ENCODE measurements around the gene CASS4.
A peak's percentile ranks its signal among the peaks of the same experiment; 100 is the strongest.

CASS4 gene

DNA sequence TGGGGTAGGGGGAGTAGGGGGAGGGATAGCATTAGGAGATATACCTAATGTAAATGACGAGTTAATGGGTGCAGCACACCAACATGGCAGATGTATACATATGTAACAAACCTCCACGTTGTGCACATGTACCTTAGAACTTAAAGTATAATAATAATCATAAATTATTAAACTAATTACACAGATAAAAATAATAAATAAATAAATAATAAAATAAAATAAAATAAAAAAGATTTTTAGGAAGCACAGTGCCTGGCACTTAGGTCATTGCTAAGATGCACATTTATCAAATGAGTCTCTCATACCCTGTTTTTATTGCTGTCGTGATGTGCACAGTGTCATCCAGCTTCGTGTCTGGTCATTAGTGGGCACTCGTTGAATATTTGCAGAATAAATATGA is 37.4 kb downstream of the CASS4 start:
- no peak for DNase-seq

DNA sequence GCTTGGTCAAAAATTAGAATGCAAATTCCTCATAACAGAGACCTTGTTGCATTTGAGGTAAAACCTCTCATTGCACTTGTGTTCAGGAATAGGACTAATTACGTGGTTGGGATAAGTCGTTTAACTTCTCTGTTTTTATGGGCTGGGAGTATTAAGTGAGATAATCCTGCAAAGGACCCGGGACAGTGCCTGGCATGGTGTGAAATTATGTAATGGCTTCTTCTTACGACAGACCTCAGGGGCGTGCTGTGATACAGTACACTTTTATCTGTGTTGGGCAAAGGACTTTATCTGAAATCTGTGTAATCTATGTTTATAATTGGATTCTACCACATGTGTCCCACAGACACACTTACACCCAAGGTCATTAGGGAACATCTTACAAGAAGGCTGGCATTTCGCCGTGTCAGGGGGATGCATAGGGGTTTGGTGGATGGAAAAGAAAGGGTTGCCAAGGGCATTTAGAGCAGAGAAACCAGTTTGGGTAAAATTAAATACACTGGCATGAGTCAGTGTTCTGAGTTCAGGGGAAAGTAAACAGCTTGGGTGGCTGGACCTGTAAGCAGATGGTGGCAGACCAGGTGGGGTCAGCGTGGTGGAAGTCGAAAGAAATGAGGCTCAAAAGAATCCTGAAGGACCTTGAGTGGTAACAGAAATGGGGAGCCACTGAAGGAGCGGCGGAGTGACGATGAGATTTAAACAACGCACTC is 39.2 kb downstream of the CASS4 start:
- DNase-seq: peak; percentile 21

DNA sequence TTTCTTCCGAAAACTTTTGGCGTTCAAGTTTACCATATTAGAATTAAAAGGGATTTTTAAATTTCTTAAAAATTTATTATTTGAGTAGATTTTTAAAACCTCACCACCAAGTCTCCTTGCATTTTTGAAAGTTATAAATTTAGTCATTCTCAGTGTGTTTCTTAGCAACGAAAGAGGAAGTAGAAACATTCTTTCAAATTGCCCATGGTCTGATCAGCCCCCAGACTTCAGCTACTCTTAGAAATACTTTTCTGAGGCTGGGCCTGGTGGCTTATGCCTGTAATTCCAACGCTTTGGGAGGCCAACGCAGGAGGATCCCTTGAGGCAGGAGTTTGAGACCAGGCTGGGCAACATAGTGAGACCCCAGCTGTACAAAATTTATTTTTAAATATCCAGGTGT is 41.3 kb downstream of the CASS4 start:
- DNase-seq: no peak

DNA sequence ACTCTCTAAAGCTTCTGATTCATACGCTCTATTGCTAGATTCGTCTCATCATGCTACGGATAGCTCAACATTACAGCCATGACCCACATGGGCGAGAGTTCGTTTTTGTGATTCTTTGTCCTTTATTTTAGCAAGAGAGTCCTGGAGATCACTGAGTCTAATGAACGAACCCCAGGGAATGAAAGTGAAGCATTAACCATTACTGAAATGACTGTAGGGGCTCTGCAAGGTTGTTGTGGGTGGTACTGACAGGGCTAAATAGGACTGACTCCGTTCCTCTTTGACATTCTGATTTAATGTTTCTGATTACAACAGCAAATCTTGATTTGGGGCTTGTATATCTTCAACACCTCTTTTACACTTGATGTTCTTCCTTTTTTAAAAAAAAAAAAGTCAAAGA is 42.7 kb downstream of the CASS4 start:
- no peak for DNase-seq

DNA sequence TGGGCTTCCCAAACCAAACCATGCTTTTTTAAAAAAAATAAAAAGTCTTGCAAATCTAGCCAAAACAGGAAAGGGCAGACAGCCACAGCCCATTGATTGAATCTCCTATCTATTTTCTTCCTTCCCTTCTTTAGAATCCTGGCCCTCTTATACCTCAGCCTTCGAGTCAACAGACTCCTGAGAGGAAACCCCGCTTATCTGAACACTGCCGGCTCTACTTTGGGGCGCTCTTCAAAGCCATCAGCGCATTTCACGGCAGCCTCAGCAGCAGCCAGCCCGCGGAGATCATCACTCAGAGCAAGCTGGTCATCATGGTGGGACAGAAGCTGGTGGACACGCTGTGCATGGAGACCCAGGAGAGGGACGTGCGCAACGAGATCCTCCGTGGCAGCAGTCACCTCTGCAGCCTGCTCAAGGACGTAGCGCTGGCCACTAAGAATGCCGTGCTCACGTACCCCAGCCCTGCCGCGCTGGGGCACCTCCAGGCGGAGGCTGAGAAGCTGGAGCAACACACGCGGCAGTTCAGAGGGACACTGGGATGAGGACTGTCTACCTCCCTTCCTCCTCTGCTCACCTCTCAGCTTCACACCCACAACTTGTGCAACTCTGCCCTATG is 46.3 kb downstream of the CASS4 start:
- DNase-seq: no peak

DNA sequence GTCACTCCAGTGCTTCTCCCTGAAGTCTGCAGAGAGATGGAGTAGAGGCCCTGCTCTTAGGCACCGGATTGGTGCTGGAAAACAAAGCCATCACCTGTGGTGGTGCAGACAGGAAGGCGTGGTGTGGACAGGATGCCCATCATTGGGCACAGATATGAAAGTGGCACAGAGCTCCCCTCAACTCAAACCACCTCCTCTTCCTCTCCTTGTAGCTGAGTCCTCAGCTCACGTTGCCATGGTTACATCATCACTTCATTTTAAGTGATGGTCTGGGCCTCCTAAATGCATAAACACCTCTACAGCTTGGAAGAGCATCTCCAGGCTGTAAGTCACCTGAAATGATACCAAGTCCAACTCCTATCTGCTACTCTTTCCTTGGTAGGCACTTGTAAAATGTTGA is 48.4 kb downstream of the CASS4 start:
- no peak for DNase-seq

DNA sequence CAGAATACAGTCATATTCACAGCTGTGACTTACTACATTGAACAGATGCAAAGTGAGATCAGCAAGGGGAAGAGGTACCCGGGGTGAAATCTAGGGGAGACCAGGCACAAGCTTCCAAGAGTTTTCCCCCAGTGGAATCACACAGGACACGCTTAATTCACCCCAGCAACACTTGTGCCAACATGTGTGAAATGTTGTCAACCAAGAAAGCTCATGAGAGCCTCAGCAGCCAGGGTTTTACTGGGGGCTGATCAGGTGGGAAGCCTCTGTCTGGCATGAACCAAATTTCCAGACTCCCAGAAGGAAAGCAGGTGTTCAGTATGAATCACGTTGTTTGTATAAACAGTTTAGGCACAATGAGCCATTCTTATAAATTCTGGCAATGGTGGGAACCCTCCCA is 49.5 kb downstream of the CASS4 start:
- no peak for DNase-seq

DNA sequence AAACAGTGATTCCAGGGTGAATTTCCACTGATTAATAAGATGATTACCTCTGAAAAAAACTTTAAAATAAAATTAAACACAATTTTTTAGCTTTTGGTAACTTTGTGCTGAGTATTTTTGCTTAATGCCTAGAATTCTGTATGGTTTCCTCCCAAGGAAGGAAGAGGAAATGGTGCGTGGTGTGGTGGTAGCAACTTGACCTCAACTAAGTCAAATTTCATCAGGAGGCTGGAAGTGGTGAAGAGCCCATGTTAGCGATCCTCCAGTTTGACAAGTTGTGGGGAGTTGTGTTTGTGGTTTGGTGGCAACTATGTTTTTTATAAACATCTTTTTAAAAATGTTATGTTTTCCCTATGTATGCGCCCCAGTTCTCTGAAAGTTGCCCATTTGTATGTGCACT is 51.4 kb downstream of the CASS4 start:
- no peak for DNase-seq

DNA sequence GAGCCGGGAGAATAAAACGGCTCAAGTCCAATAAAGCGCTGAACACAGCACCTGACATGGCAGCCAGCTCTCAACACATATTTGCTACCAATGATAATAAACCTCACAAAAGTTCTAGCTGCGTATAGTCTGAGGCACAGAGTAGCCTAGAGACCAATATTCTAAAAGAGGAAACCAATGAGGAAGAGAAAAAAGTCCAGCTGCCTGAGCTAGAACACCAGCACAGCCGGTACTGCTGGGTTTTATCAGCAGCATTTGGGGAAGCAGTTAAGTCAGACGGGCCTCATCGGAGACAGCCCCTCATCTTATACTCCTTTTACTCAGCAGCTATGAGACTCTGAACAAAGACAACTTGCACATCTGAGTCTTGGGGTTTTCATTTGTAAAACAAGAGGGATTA is 53.9 kb downstream of the CASS4 start:
- DNase-seq: no peak

DNA sequence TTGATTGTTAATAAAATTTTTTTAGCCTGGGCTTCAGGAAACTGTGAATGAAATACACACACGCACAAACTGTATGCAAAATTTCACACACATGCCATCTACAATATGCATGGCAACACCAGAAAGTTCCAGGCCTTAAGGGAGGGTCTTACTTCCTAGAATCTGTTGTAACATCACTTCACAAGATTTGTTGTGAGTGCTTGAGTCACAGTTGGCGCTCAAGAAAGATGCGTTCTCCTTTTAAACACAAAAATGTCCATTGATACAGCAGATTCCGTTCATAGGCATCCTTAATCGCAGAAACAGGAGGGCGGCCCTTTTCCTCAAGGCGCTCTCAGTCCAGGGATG is 55.9 kb downstream of the CASS4 start:
- no peak for DNase-seq

DNA sequence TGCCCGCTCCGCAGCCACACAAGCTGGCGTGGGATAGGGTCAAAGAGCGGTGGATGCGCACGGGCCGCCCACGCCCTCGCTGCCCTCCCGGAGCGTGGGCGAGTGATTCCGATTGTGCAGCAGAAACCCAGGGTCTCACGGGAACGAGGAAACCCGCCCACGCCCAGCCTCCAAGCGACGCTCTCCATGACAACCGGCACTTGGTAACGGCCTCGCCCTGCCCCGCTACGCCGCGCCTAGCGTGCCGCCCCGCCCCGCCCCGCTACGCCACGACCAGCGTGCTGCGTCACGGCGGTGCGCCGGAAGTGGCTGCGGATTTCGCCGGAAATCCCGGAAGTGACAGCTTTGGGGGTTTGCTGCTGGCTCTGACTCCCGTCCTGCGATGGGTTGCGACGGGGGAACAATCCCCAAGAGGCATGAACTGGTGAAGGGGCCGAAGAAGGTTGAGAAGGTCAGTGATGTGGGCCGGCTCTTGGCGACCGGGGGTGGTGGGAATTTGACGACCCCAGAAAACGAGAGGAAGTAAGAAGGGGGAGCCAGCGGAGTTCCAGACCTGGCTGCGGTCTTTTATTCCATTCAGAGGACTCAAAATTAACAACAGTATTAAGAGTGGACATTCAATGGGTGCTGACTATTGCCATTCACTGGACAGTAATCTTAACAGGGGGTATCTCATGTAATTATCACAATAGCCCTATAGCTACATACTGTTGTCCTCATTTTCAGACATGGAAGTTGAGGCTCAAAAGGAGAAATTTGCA is 56.4 kb downstream of the CASS4 start, which contains the start of gene RTF2:
TSS of gene RTF2 (plus strand) at position 312 of the 761 bp plus-strand sequence. CDS start at position 383, 71 bp downstream.
- DNase-seq: peak; percentile 99

DNA sequence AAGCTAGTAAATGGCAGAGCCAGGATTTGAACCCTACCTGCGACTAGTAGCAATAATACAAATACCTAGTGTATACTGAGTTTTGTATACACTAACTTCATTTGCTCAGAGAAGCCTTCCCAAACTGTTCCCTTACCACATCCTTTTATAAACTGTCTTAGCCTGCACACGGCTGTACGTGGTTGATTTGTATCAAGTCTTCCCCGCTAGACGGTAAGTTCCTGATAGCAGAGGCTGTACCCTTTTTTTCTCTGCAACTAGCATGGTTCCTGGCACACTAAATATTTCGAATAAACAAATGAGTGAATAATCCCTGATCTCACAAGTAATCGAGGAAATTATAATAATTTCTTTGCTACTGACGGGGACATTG is 57.0 kb downstream of the CASS4 start:
- no peak for DNase-seq

DNA sequence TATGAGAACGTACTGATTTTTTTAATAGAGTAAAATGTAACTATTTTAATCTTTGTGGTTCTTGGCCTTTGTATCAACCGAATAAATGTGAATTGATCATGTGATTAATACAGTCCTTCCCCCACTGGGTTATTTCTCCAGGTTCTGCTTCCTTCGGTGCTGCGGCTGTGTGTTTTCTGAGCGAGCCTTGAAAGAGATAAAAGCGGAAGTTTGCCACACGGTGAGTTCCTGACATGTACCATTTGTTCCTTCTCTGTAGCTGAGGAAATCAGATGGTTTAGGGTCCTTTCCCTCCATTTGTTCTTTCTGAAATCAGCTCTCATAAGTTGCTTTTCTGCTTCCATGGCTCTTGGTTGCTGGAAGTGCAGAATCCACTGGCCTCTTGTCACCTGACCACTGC is 71.9 kb downstream of the CASS4 start:
- no peak for DNase-seq

DNA sequence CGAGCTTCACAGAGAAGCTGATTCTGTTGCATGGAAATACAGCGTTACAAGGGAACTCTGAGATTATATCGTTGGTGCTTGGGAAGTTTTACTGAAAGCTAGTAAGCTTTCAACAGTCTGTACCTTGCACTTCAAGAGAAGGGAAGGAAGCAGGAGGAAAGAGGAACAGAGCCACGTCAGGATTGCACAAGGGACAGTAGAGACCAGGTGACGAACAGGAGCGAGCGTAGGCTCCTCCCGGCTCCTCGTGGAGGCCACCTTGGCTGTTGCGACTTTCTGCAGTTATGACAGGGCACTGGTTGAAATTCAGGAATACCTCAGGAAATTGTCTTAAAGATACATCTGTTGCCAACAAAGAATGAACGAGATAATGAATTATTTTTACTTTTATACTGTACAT is 75.2 kb downstream of the CASS4 start:
- DNase-seq: no peak

DNA sequence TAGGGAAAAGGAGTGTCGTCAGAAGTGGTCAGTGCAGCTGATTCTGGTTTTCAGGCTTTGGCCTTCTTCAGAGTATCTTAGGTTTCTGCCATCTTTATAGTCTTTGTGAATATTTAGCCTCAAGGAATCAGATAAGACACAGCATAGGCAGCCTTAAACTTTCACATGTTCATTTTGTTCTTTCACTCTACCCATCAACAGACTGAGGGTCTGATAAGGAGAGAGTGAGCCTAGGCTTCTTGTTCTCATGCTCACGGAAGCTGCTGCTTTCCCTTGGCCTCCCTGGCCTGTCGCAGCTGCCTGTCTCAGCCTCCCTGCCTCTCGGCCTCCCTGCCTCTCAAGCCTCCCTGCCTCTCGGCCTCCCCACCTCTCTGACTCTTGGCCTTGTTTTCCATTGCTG is 76.5 kb downstream of the CASS4 start:
- DNase-seq: no peak

DNA sequence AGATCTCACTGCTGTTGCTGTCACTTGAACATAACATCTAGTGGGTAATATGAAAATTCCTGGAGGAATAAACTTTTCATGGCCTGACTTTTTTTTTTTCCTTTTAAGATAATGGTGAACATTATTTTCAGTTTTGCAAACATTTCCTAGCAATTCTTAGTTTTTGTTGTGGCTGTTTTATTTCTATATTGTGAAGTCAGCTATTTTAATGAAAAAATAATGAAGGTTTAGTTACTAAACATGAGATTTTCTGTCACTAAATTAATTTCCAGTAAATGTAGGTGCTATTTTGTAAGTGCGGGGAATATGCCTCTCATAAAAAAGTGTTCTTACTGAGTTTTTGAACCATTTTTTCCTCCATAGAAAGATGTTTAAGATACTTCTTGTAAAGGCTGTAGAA is 89.1 kb downstream of the CASS4 start:
- no peak for DNase-seq

DNA sequence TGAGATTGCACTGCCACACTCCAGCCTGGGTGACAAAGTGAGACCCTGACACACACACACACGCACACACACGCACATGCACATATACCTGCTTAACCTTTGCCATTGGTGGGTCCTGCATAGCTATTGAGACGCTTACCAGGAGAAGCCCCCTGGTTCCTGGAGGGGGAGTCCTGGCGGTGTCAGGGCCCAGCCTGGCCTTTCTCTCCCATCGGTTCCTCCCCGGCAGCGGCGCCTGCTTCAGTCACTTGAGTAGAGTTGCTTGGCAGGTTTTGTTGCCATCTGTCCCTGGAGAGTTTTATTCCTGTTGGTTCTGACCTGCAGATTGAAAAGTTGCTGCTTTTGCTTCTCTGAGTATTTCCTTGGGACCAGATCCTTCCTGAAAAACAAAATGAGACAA is 91.9 kb downstream of the CASS4 start:
- DNase-seq: no peak

DNA sequence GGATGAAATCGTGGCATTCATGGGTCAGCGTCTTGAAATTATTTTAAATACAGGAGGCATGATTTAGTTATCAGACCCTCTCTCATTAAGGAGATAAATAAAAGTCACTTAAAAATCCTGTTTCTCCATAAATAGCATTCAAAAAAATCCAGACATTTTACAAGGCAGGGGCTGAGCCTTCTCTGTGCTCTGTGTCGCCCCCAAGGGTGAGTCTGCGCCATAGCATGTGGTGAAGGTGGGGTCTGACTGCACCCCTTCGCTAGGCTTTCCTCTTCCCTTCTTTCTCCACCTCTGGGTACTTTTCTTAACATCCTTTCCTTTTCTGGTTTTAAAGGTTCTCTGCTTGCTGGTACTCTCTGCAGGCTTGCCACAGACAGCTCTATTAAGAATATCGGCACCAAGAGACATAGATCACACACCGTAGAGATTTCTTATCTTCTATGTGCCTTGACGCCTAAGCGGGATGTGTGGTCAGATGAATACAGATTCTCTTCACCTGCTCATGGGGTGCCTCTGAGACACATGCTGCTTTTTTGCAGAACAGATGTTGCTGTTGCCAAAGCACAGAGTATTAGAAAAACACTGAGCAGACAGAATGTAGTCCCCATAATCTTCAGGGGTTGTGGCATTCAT is 92.4 kb downstream of the CASS4 start:
- no peak for DNase-seq

DNA sequence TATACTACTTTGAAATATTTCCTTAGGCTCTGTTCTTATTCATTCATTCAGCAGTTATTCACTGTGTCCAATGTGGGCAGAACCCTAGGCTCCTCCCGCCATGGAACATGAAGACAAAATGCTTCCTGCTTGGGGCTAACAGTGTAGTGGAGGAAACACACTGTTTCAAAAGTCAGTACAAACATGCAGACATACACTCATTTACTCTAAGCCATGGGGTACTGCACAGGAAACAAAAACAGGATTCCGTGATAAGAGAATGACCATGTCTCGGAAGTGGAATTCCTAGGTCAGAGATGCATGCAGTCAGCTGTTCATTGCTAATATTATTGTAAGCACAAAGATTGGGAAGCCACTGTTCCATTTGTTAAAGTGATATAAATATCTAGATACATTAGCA is 94.0 kb downstream of the CASS4 start:
- no peak for DNase-seq

All from activated CD8-positive, alpha-beta memory T cell treated with anti-CD3 and anti-CD28 coated beads for 24 hours (primary cell).